DMS53 (cell line): ENCODE data around the gene CTNNBL1.

Experiments
- DNase-seq: peaks from one replicate; lab custom pipeline; 2025; lab: John Stamatoyannopoulos, UW

CTNNBL1 gene

GRCh38 chr20:37880726-37881591 lies 187.1 kb downstream of the CTNNBL1 start:
- peak; percentile 83 for DNase-seq

- DNase-seq = peak; percentile 41
Measured at GRCh38 chr20:37881601-37882343, 187.9 kb downstream of the CTNNBL1 start.

- no peak for DNase-seq
Measured at GRCh38 chr20:37882961-37883712, 189.3 kb downstream of the CTNNBL1 start.

- no peak for DNase-seq
Measured at GRCh38 chr20:37885042-37885441, 191.2 kb downstream of the CTNNBL1 start.

GRCh38 chr20:37885593-37886503 lies 192.0 kb downstream of the CTNNBL1 start:
- DNase-seq = no peak

- peak; percentile 67 for DNase-seq
Measured at GRCh38 chr20:37886851-37887297, 193.0 kb downstream of the CTNNBL1 start.

GRCh38 chr20:37888641-37889040 lies 194.8 kb downstream of the CTNNBL1 start:
- DNase-seq = no peak

- DNase-seq = no peak
Measured at GRCh38 chr20:37890108-37890507, 196.3 kb downstream of the CTNNBL1 start.

GRCh38 chr20:37890643-37891042 lies 196.8 kb downstream of the CTNNBL1 start:
- DNase-seq = no peak

- DNase-seq = no peak
Measured at GRCh38 chr20:37892001-37892400, 198.2 kb downstream of the CTNNBL1 start.

- DNase-seq = no peak
Measured at GRCh38 chr20:37893566-37894241, 199.9 kb downstream of the CTNNBL1 start.

GRCh38 chr20:37894454-37894853 lies 200.6 kb downstream of the CTNNBL1 start:
- no peak for DNase-seq

GRCh38 chr20:37895166-37895565 lies 201.3 kb downstream of the CTNNBL1 start:
- DNase-seq = no peak

- peak; percentile 19 for DNase-seq
Measured at GRCh38 chr20:37896932-37897548, 203.2 kb downstream of the CTNNBL1 start.

GRCh38 chr20:37898233-37899104 lies 204.6 kb downstream of the CTNNBL1 start:
- no peak for DNase-seq

GRCh38 chr20:37899105-37900045 lies 205.5 kb downstream of the CTNNBL1 start:
- no peak for DNase-seq

GRCh38 chr20:37901240-37901639 lies 207.4 kb downstream of the CTNNBL1 start:
- no peak for DNase-seq
